ENCODE results near the gene ADGRD1.
"Not testable (repeated sequence)": the region's sequence is repeated elsewhere in the genome, so short reads cannot be mapped to it uniquely, and the experiment has no call there.

The ADGRD1 gene

GRCh38 chr12:130953771-130954543 is at the start of gene ADGRD1:
Gene ADGRD1, plus strand, starts transcription at chr12:130953907. Its CDS starts 559 bp downstream, at chr12:130954466.
- DNase-seq, result peak in 1 of 56 donors; percentile 21

- DNase-seq, result no peak
Measured at GRCh38 chr12:130904064-130904463, 49.6 kb upstream of the ADGRD1 start.

GRCh38 chr12:130904936-130905455 is 48.7 kb upstream of the ADGRD1 start:
- not testable (repeated sequence) for DNase-seq

- DNase-seq, result no peak
Measured at GRCh38 chr12:130909111-130909510, 44.6 kb upstream of the ADGRD1 start.

GRCh38 chr12:130911193-130911592 is 42.5 kb upstream of the ADGRD1 start:
- no peak for DNase-seq

GRCh38 chr12:130911933-130912332 is 41.8 kb upstream of the ADGRD1 start:
- no peak for DNase-seq

- DNase-seq, result peak in 46 of 56 donors; percentile 3 to 77 (median 36)
Measured at GRCh38 chr12:130916241-130916911, 37.3 kb upstream of the ADGRD1 start.

GRCh38 chr12:130917607-130918006 is 36.1 kb upstream of the ADGRD1 start:
- DNase-seq, result no peak

- DNase-seq, result no peak
Measured at GRCh38 chr12:130919086-130919485, 34.6 kb upstream of the ADGRD1 start.

- DNase-seq, result no peak
Measured at GRCh38 chr12:130920119-130920703, 33.5 kb upstream of the ADGRD1 start.

- DNase-seq, result no peak
Measured at GRCh38 chr12:130920723-130921381, 32.9 kb upstream of the ADGRD1 start.

GRCh38 chr12:130922511-130922953 is 31.2 kb upstream of the ADGRD1 start:
- DNase-seq, result no peak

- no peak for DNase-seq
Measured at GRCh38 chr12:130924966-130925665, 28.6 kb upstream of the ADGRD1 start.

GRCh38 chr12:130925666-130926015 is 28.1 kb upstream of the ADGRD1 start:
- DNase-seq, result peak in 4 of 56 donors; percentile 1 to 26 (median 4)

GRCh38 chr12:130929363-130929762 is 24.3 kb upstream of the ADGRD1 start:
- no peak for DNase-seq

GRCh38 chr12:130932061-130932930 is 21.4 kb upstream of the ADGRD1 start:
- no peak for DNase-seq

GRCh38 chr12:130933269-130933995 is 20.3 kb upstream of the ADGRD1 start:
- peak in 1 of 56 donors; percentile 26 for DNase-seq

- DNase-seq, result no peak
Measured at GRCh38 chr12:130934753-130935152, 19.0 kb upstream of the ADGRD1 start.

GRCh38 chr12:130936561-130936960 is 17.1 kb upstream of the ADGRD1 start:
- no peak for DNase-seq

Measured in nucleus accumbens (tissue), 56 donors.